Cardiac muscle cell (in vitro differentiated cells and primary cell): ENCODE data around the gene ANXA7. TPM values are rescaled to one million over a fixed set of nuclear protein-coding genes. Genes with fewer than 3 reads are reported as not detected.

Experiments used
- DNase-seq, 2 donors: peaks; one replicate each; pipeline versions ENCODE4 v3.0.0 to v3.0.0-alpha.2; 2010 to 2017; ENCODE audit warnings: low read depth in 1 of 2, low spot score in 1 of 2
- H3K27ac ChIP-seq: fragments of 200-600 bp; sonication (generic); 2 replicates; pipeline ENCODE4 v1.5.1; 2016
- H3K27me3 ChIP-seq: fragments of 200-600 bp; sonication (generic); 2 replicates; pipeline ENCODE4 v1.6.0; 2016; ENCODE audit warnings: control low read depth
- H3K36me3 ChIP-seq: fragments of 200-600 bp; sonication (generic); 2 replicates; pipeline ENCODE4 v1.5.1; 2016; ENCODE audit warnings: control low read depth
- H3K4me1 ChIP-seq: fragments of 200-600 bp; sonication (generic); 2 replicates; pipeline ENCODE4 v1.8.1; 2017; ENCODE audit warnings: low read depth, mild to moderate bottlenecking, mixed run types
- H3K4me3 ChIP-seq: fragments of 200-600 bp; sonication (generic); 2 replicates; pipeline ENCODE4 v1.5.1; 2016; ENCODE audit warnings: mild to moderate bottlenecking
- H3K9me3 ChIP-seq: fragments of 200-600 bp; sonication (generic); 2 replicates; pipeline ENCODE4 v1.5.1; 2017; ENCODE audit warnings: low read depth, mild to moderate bottlenecking, control low read depth
- CTCF ChIP-seq: IDR thresholded peaks from 2 replicates; pipeline ENCODE4 v1.5.1; 2012; ENCODE audit warnings: low read depth, mild to moderate bottlenecking, low read length
- polyA plus RNA-seq: library from polyadenylated mRNA; unstranded; fragments of >200 nt; fragmentation: Nextera tagmentation; extraction: Ambion mirVana; gene quantifications from 2 replicates; pipeline ENCODE4 v1.2.1, GENCODE V29; 2016
- total RNA-seq: library from RNA; depleted of rRNA; stranded (reverse); fragments of >200 nt; gene quantifications from 2 replicates; pipeline ENCODE4 v1.2.3, GENCODE V29; 2016

ANXA7 gene
- total and polyA plus RNA-seq, 2 experiments from 2014 or later: 53.9 to 64.5 TPM

- Histone ChIP-seq H3K27me3 (no peaks in the 10 kb centered on the region), H3K27ac (no peak overlapping the region), H3K4me1 (peaks cover 12% of the 10 kb centered on the region), H3K36me3 (peaks cover 15% of the 10 kb centered on the region), H3K9me3 (no peaks in the 10 kb centered on the region), H3K4me3 (no peak overlapping the region)
- no peak for TF ChIP-seq CTCF
- DNase-seq: peak in 1 of 2 donors; percentile 12
Measured at GRCh38 chr10:73448384-73448783, 34.5 kb upstream of the ANXA7 start.

GRCh38 chr10:73446926-73447325 is 33.1 kb upstream of the ANXA7 start:
- no peak overlapping the region for H3K27ac ChIP-seq
- peaks cover 23% of the 10 kb centered on the region for H3K4me1 ChIP-seq
- DNase-seq: no peak
- H3K4me3 ChIP-seq: no peak overlapping the region
- no peaks in the 10 kb centered on the region for H3K27me3 ChIP-seq
- H3K9me3 ChIP-seq: no peaks in the 10 kb centered on the region
- peaks cover 4% of the 10 kb centered on the region for H3K36me3 ChIP-seq
- TF ChIP-seq CTCF: no peak

GRCh38 chr10:73444457-73444856 is 30.6 kb upstream of the ANXA7 start:
- no peak overlapping the region for H3K4me3 ChIP-seq
- H3K27me3 ChIP-seq: no peaks in the 10 kb centered on the region
- no peak for DNase-seq
- no peaks in the 10 kb centered on the region for H3K9me3 ChIP-seq
- H3K4me1 ChIP-seq: peaks cover 23% of the 10 kb centered on the region
- no peak for TF ChIP-seq CTCF
- H3K27ac ChIP-seq: no peak overlapping the region
- H3K36me3 ChIP-seq: peaks cover 4% of the 10 kb centered on the region

DNA sequence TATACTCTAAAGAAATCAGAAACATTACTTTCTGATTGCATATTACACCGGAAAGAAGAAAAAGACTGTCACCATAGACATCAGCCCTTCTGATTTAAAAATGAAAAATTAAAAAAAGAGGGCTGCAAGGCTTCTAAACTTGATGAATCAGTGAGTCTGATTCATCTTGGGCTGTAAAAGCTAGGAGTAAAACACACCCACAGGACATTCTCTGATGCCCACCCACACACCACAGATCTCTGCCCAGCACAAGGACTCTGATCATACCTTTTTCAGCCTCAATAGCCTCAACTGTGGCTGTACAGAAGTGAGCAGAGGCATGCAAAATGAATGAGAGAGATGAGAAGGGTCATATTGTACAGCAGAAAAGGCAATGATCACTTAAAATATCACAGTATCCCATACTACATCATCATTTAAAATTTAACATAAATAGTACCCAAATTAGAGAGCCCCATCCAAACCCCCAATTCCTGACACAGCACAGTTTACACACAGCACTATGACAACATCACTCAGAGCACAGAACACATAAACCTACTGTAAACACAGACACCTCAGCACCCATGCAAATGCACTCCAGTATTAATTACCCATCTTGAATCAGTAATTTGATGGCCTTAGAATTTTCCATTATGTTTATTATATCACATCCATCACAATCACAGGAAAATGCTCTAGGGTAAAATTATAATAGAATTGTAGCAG is 25.9 kb upstream of the ANXA7 start:
- Histone ChIP-seq H3K36me3 (peaks cover 15% of the 10 kb centered on the region), H3K4me3 (no peak overlapping the region), H3K27ac (no peak overlapping the region), H3K27me3 (no peaks in the 10 kb centered on the region), H3K4me1 (peaks cover 20% of the 10 kb centered on the region), H3K9me3 (no peaks in the 10 kb centered on the region)
- peak in 1 of 2 donors; percentile 46 for DNase-seq
- TF ChIP-seq CTCF: no peak

DNA sequence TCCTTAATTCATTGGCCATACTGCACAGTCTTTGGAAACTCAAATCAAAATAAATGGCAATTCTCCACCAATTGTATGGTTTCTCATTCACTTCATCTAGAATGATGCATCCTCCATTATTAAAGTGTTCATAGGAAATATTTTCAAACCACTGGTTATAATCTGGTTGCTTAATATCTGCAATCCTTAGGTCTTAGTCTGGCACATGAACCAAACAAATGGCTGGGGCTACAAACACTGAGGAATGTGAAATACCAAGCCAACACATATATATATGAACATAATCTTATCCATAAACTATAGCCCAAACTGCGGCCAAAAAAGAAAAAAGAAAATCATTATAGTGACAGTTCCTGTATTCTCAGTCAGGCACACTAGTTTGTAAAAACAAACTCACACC is 25.2 kb upstream of the ANXA7 start:
- H3K36me3 ChIP-seq: peaks cover 15% of the 10 kb centered on the region
- DNase-seq: peak in 1 of 2 donors; percentile 52
- H3K27ac ChIP-seq: no peak overlapping the region

More for the DNA sequence above, 25.2 kb upstream of the ANXA7 start:
- H3K4me3 ChIP-seq: no peak overlapping the region
- no peaks in the 10 kb centered on the region for H3K27me3 ChIP-seq
- no peak for TF ChIP-seq CTCF
- peaks cover 27% of the 10 kb centered on the region for H3K4me1 ChIP-seq
- H3K9me3 ChIP-seq: no peaks in the 10 kb centered on the region
